Astrocyte (in vitro differentiated cells and primary cell): ENCODE measurements around the gene CNTN5. TPM values are rescaled to one million over a fixed set of nuclear protein-coding genes. Genes with fewer than 3 reads are reported as not detected.

ENCODE experiments used
- DNase-seq: peaks from one replicate; pipeline ENCODE4 v3.0.0-alpha.2; 2010; ENCODE audit warnings: low read depth
- FAIRE-seq: peaks from 2 replicates; lab custom pipeline; 2011; peaks lifted over from hg19 to GRCh38; lab: Jason Lieb, UNC
- H2AFZ ChIP-seq: 2 replicates; pipeline ENCODE4 v1.6.0; 2012; ENCODE audit warnings: low read depth, low read length, inconsistent platforms
- H3K27ac ChIP-seq: 2 replicates; pipeline ENCODE4 v1.5.1; 2011; ENCODE audit warnings: low read depth, low read length, inconsistent platforms
- H3K27me3 ChIP-seq: 2 replicates; pipeline ENCODE4 v1.6.0; 2011; ENCODE audit warnings: low read length, inconsistent platforms; ENCODE audit not compliant: insufficient read depth
- H3K36me3 ChIP-seq: 2 replicates; pipeline ENCODE4 v1.5.1; 2011; ENCODE audit warnings: low read length, inconsistent platforms; ENCODE audit not compliant: insufficient read depth
- H3K4me1 ChIP-seq: 2 replicates; pipeline ENCODE4 v1.5.1; 2011; ENCODE audit warnings: low read length, inconsistent platforms; ENCODE audit not compliant: insufficient read depth
- H3K4me2 ChIP-seq: 2 replicates; pipeline ENCODE4 v1.6.0; 2012; ENCODE audit warnings: low read length, inconsistent platforms
- H3K4me3 ChIP-seq: 2 replicates; pipeline ENCODE4 v1.5.1; 2011; ENCODE audit warnings: low read depth, mild to moderate bottlenecking, low read length, inconsistent platforms; ENCODE audit not compliant: insufficient read depth
- H3K79me2 ChIP-seq: 2 replicates; pipeline ENCODE4 v1.6.0; 2012; ENCODE audit warnings: mild to moderate bottlenecking, low read length, inconsistent platforms; ENCODE audit not compliant: insufficient read depth
- H3K9ac ChIP-seq: 2 replicates; pipeline ENCODE4 v1.6.0; 2012; ENCODE audit warnings: mild to moderate bottlenecking, low read length, inconsistent platforms
- H3K9me3 ChIP-seq: 2 replicates; pipeline ENCODE4 v1.5.1; 2012; ENCODE audit warnings: low read depth, mild to moderate bottlenecking, low read length, inconsistent platforms; ENCODE audit not compliant: insufficient read depth
- H4K20me1 ChIP-seq: 2 replicates; pipeline ENCODE4 v1.6.0; 2012; ENCODE audit warnings: low read length, inconsistent platforms; ENCODE audit not compliant: insufficient read depth
- H3K27ac Mint-ChIP-seq: one replicate; pipeline ENCODE4 v1.8.0; 2021; ENCODE audit warnings: mild to moderate bottlenecking, mixed read lengths; ENCODE audit not compliant: unreplicated experiment
- H3K27me3 Mint-ChIP-seq: one replicate; pipeline ENCODE4 v1.8.0; 2021; ENCODE audit warnings: low read depth, mixed read lengths; ENCODE audit not compliant: unreplicated experiment
- H3K36me3 Mint-ChIP-seq: one replicate; pipeline ENCODE4 v1.8.0; 2021; ENCODE audit warnings: low read depth, mixed read lengths; ENCODE audit not compliant: unreplicated experiment
- H3K4me1 Mint-ChIP-seq: one replicate; pipeline ENCODE4 v1.8.0; 2021; ENCODE audit warnings: low read depth, mixed read lengths; ENCODE audit not compliant: unreplicated experiment
- H3K4me3 Mint-ChIP-seq: one replicate; pipeline ENCODE4 v1.8.0; 2021; ENCODE audit warnings: mild to moderate bottlenecking, moderate library complexity, mixed read lengths; ENCODE audit not compliant: unreplicated experiment
- H3K9me3 Mint-ChIP-seq: one replicate; pipeline ENCODE4 v1.8.0; 2021; ENCODE audit warnings: mild to moderate bottlenecking, mixed read lengths; ENCODE audit not compliant: unreplicated experiment
- EZH2 ChIP-seq: IDR thresholded peaks from 2 replicates; pipeline ENCODE4 v1.6.1; 2012; ENCODE audit warnings: mild to moderate bottlenecking, low read length, inconsistent platforms; ENCODE audit not compliant: insufficient read depth
- total RNA-seq: library from RNA; stranded (reverse); gene quantifications from 2 replicates; pipeline ENCODE4 v1.2.1, GENCODE V29; 2021
- TF ChIP-seq, protein P1 (sequence below): IDR thresholded peaks from 2 replicates; pipeline ENCODE4 v1.5.1; 2011; ENCODE audit warnings: low read depth, mild to moderate bottlenecking, inconsistent platforms, low read length, moderate library complexity; ENCODE audit not compliant: insufficient read depth

CNTN5 gene
- total RNA-seq, 1 donor from 2014 or later: 1.1 TPM

DNA sequence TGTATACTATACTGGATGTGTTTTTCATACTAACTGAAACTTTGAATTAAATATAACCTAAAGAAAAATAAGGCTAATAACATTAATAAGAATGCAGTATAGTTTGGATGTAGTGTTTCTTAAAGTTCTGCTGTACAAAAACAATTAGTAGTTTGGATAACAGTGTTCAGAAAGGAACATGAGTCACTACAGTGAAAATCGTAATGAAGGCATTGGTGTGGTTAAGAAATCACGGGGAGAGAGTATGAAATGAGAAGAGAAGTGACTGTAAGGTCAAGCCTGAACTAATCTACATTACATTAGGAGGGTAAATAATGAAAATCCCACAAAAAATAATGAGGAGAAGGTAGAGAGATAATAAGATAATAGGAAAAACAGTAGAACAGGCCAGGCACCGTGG is 939.8 kb downstream of the CNTN5 start:
- H3K27ac ChIP-seq: no peak overlapping the region
- H3K36me3 ChIP-seq: no peaks in the 10 kb centered on the region
- H3K9ac ChIP-seq: no peak overlapping the region
- Mint-ChIP-seq H3K27ac (no peak overlapping the region), H3K27me3 (no peaks in the 10 kb centered on the region), H3K36me3 (no peaks in the 10 kb centered on the region), H3K4me3 (no peak overlapping the region), H3K4me1 (no peaks in the 10 kb centered on the region), H3K9me3 (no peaks in the 10 kb centered on the region)
- no peak overlapping the region for H2AFZ ChIP-seq
- no peak overlapping the region for H3K4me3 ChIP-seq
- H3K27me3 ChIP-seq: no peaks in the 10 kb centered on the region
- no peak overlapping the region for H3K4me2 ChIP-seq
- no peaks in the 10 kb centered on the region for H3K9me3 ChIP-seq
- FAIRE-seq: no peak
- no peak for TF ChIP-seq EZH2
- TF ChIP-seq, protein P1, sequence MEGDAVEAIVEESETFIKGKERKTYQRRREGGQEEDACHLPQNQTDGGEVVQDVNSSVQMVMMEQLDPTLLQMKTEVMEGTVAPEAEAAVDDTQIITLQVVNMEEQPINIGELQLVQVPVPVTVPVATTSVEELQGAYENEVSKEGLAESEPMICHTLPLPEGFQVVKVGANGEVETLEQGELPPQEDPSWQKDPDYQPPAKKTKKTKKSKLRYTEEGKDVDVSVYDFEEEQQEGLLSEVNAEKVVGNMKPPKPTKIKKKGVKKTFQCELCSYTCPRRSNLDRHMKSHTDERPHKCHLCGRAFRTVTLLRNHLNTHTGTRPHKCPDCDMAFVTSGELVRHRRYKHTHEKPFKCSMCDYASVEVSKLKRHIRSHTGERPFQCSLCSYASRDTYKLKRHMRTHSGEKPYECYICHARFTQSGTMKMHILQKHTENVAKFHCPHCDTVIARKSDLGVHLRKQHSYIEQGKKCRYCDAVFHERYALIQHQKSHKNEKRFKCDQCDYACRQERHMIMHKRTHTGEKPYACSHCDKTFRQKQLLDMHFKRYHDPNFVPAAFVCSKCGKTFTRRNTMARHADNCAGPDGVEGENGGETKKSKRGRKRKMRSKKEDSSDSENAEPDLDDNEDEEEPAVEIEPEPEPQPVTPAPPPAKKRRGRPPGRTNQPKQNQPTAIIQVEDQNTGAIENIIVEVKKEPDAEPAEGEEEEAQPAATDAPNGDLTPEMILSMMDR: no peak
- H3K4me1 ChIP-seq: no peaks in the 10 kb centered on the region
- DNase-seq: no peak
- no peaks in the 10 kb centered on the region for H4K20me1 ChIP-seq
- no peaks in the 10 kb centered on the region for H3K79me2 ChIP-seq

- H3K79me2 ChIP-seq: no peaks in the 10 kb centered on the region
- no peak for FAIRE-seq
Observed at GRCh38 chr11:99968336-99968735, 947.6 kb downstream of the CNTN5 start.

GRCh38 chr11:99973993-99974392 is 953.2 kb downstream of the CNTN5 start:
- FAIRE-seq (no peak), DNase-seq (no peak)
- Mint-ChIP-seq H3K9me3 (peaks cover 5% of the 10 kb centered on the region), H3K36me3 (no peaks in the 10 kb centered on the region), H3K27ac (no peak overlapping the region), H3K4me3 (no peak overlapping the region), H3K4me1 (peaks cover 14% of the 10 kb centered on the region), H3K27me3 (no peaks in the 10 kb centered on the region)
- Histone ChIP-seq H3K36me3 (no peaks in the 10 kb centered on the region), H2AFZ (no peak overlapping the region), H3K27me3 (no peaks in the 10 kb centered on the region), H3K27ac (no peak overlapping the region), H3K4me1 (no peaks in the 10 kb centered on the region), H3K79me2 (no peaks in the 10 kb centered on the region), H3K9me3 (peaks cover 7% of the 10 kb centered on the region), H3K4me2 (no peak overlapping the region), H3K9ac (no peak overlapping the region), H3K4me3 (no peak overlapping the region), H4K20me1 (no peaks in the 10 kb centered on the region)
- TF ChIP-seq EZH2: no peak
- TF ChIP-seq, protein P1: no peak

More at GRCh38 chr11:99968336-99968735, 947.6 kb downstream of the CNTN5 start:
- Histone ChIP-seq H3K36me3 (no peaks in the 10 kb centered on the region), H3K4me2 (no peak overlapping the region), H3K27me3 (no peaks in the 10 kb centered on the region), H2AFZ (no peak overlapping the region), H3K9me3 (no peaks in the 10 kb centered on the region), H3K27ac (no peak overlapping the region), H3K4me1 (no peaks in the 10 kb centered on the region), H3K4me3 (no peak overlapping the region), H4K20me1 (no peaks in the 10 kb centered on the region), H3K9ac (no peak overlapping the region)
- Mint-ChIP-seq H3K9me3 (no peaks in the 10 kb centered on the region), H3K36me3 (no peaks in the 10 kb centered on the region), H3K27me3 (no peaks in the 10 kb centered on the region), H3K4me1 (peaks cover 2% of the 10 kb centered on the region), H3K4me3 (no peak overlapping the region), H3K27ac (no peak overlapping the region)
- no peak for DNase-seq
- no peak for TF ChIP-seq EZH2
- TF ChIP-seq, protein P1: no peak
